Measurements from ENCODE around the gene TMEM145. TPM values are rescaled to one million over a fixed set of nuclear protein-coding genes. Genes with fewer than 3 reads are reported as not detected.
A peak's percentile ranks its signal among the peaks of the same experiment; 100 is the strongest.

Gene TMEM145
- total RNA-seq, 1 donor from 2014 or later = 1.4 TPM

- DNase-seq (ENCODE audit: low spot score) = peak; percentile 52
Observed at GRCh38 chr19:42277821-42278451, 35.2 kb upstream of the TMEM145 start.

DNA sequence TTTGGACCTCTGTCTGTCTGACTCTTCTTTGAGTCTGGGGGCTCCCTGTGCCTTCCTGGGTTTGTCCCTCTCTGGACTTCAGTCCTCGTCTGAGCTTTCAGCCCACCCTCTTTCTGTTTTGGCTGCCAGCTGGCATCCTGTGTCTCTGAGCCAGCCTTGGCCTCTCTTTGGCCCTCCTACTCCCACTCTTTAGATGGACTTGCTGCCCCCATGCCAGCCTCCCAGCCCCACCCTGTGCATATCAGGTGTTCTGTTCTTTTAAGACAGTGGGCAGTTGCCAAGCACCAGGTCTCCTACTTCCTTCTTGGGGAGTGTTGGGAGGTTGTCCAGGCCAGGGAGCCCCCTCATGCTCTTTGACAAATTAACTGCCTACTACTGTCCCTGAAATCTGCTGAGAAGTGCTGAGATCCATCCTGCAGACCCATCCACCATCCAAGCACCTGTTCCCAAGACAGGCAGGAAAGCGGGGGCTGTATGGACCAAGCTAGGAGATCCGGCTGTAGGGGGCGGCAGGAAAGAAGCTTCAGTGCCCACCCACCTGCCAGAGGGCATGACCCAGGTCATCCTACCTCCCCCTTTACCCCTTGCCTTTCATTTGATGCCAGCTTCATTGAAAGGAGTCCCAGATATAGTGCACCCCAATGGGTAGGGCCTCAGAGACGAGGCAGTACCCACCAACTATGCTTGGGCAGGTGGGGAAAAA, 34.5 kb upstream of the TMEM145 start:
- DNase-seq (ENCODE audit: low spot score) = peak; percentile 44

DNA sequence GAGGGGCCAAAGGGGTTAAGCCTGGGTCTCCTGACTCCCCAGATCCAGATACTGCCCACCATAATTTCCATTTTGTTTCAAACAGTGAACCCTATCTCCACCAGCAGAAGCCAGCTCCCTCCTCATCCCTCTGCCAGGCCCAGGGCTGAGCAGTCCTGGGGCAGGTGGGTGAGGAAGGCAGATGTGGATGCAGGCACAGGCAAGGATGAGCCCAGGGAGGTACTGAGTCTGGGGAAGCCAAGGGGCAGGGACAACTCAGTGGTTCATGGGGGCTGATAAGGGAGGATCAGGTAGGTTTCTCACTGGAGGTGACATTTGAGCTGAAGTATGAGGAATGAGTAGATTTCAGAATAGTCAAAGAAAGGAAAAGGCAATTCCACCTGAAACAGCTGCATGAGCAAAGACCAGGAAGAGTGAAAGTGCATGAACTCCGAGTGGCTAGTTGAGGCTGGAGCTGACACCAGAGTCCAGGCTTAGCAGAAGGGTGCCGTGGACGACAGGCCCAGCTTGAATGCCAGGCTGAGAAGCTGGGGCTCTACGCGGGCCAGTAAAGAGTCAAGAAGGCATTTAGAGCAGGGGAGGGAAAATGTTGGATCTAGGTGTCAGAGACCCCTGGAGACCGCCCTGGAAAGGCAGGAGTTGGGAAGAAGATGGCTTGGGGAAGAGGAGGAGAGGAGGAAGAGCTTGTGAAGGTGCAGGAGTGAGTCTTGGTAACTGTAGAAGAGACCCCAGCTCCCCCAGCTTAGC, 33.8 kb upstream of the TMEM145 start:
- peak; percentile 44 for DNase-seq (ENCODE audit: low spot score)

DNA sequence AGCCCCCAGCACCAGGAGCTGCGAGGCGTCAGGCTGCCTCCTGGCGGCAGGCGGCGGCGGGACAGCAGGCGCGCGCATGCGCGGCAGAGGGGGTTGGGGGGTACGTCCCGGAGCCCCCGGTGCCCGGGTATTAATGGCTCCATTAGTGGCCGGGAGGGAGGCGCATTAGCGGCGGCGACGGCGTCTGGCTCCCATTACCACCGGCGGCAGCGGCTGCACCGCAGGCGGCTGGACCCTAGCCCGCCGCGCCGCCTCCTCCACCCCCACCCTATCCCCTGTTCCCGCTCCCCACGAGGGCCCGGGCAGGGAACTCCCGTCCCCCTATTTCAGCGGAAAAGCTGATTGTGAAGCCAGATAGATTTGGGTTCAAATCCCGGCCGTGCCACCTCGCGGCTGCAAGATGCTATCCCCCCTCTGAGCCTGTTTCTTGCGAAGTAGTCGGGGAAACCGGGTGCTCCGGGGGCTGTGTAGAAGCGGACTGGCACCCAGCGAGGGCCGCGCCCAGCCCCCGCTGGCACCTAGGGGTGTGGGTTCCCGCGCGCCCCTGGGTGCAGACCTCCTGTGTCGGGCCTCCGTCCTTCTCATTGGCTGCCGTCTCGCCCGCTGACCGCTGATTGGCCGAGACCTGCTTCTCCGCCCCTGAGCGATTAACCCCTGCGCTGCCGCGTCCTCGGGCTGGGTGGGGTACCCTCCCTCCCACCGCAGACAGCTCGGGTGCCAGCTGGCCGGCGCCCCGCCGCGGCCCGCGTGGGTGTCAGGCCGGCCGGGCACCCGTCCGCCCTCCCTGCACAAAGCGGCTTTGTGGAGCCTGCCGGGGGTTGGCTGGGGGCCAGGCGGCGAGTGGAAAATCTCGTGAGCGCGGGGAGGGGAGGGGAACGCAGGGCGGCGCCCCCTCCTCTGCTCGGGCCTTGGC, 33.0 kb upstream of the TMEM145 start:
- peak; percentile 94 for DNase-seq (ENCODE audit: low spot score)

DNA sequence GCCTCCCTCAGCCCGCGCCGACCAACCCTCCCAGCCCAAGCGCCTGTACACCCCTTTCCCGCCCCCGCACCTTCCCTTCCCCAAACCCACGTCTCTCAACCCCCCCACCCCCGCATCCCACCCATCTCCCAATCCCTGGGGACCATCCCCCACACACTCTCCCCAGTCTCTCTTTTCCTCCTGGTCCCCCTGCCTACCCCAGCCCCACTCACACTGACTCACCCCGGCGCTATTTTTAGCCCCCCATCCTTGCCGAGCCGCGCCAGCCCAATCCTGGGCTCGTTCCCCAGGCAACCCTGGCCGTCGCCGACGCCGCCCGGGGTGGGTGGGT, 32.3 kb upstream of the TMEM145 start:
- DNase-seq (ENCODE audit: low spot score) = no peak

DNA sequence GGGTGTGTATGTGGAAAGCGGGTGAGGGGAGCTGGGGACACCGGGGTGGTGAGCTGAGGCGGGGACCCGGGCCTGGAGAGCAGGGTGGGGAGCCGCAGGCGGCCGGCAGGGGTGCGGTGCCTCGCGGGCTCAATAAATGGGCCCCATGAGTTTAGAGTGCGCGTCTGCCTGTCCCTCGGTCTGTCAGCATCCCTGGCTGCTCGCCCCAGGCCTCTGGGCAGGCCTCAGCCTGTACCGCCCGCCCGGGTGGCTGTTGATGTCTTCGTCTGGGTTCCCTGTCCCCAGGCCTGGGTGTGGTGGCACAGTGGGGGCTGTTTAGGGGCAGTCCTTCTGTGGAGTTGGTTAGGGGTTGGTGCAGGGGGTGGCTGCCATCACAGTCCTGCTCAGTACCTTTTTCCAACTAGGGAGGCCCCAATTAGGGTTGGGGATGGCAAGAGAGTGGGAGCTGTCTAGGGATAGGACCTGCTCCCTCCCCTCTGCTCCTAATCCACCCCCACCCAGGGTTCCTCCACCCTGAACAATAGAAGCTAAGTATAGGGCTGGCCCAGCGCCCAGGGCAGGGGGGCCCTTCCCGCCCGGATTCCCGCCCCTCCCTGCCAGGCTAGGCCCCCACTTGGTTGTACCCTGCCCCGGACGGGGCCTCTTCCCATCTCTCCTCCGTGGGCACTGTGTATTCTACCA, 31.8 kb upstream of the TMEM145 start:
- DNase-seq (ENCODE audit: low spot score) = peak; percentile 84

DNA sequence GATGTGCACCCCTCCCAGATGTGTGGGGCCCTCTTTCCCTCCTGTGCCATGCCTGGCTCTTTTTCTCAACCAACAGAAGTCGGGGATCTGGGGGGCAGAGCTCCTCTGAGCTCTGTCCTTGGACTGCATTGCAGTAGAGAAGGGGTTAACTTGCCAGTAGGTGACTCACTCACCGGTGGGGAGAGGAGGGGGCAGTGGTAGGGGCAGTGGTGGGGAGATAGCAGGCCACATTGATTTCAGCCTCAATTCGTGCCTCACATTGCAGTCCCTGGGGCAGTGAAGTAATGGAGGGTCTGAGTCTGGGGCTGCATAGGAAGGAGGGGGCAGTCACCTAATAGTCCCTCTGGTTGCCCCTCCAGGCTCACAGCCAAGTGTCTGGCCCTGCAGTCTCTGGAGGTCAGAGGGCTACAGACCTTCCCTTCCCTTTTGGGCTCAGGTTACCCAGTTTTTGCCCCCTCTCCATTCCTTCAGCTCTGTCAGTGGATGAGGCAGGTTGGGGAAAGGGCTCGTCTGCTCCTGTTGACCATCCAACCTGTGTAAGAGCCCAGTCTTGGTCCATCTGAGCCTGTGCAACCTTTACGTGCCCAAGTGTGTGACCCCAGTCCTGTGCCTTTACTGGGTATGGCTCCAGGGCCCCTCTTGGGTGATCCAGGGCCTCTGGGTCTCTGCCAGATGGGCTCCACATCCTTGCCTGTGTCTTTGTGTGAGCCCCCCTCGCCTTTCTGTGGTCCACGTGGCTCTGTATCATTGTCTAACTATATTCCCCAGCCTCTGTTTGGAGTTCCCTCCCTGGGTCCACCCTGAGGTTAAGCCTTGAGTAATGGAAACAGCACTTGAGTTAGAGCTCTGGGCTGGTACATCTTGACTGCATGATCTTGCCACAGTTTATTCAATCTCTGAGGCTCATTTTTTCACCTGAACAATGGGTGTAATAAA, 31.0 kb upstream of the TMEM145 start:
- DNase-seq (ENCODE audit: low spot score) = peak; percentile 49

DNA sequence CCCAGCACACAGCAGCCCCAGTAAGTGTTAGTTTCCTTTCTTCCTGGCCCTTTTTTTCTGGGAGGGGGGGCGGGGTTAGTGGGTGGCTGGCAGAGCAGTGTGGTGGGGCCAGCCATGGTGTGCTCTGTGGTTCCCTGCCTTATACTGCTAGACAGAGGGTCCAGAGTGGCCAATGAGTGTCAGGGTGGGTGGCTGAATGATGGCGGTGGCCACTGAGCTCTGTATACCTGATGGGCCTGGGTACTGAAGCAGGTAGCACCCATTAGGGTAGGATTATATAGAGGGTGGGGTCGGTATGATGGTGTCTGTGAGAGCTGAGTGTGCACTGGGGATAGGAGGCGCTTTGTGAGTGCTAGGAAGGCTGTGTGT, 30.3 kb upstream of the TMEM145 start:
- no peak for DNase-seq (ENCODE audit: low spot score)

GRCh38 chr19:42283188-42284065, 29.7 kb upstream of the TMEM145 start:
- DNase-seq (ENCODE audit: low spot score) = peak; percentile 96

GRCh38 chr19:42284066-42284501, 29.0 kb upstream of the TMEM145 start:
- DNase-seq (ENCODE audit: low spot score) = peak; percentile 84

DNA sequence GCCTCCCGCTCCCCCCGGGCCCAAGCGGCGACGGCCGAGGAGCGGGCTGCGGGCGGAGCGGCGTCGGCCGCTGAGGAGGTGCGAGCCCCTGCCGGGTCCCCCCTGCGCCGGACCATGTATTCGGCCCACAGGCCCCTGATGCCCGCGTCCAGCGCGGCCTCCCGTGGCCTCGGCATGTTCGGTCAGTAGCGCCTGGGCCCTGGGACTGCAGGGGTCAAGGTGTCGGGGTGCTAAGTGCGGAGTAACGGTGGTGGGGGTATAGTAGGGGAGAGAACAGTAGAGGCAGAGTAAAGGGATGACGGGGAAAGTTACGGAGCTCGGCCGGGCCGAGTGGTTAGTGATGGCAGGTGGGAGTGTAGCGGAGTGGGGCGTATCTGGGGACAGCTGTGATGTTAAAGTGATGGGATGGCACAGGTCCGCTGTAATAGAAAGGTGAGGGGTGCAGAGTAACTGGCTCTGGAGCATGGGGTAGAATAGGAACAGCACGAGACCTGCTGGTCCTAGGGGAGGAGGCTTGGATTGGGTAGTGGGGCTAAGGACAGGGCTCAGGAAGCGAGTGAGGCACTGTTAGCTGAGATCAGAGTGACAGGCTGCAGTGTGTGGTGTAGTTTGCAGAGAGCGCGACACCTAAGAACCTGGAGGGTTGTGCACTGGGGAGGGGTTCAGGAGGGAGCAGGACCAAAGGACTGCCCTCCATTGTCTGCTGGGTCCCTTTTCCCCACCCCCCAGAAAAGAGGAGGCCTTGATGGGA, 28.3 kb upstream of the TMEM145 start:
- DNase-seq (ENCODE audit: low spot score) = peak; percentile 65

GRCh38 chr19:42285541-42285941, 27.6 kb upstream of the TMEM145 start:
- peak; percentile 47 for DNase-seq (ENCODE audit: low spot score)

- DNase-seq (ENCODE audit: low spot score) = peak; percentile 48
Observed at GRCh38 chr19:42285988-42286348, 27.1 kb upstream of the TMEM145 start.

- peak; percentile 62 for DNase-seq (ENCODE audit: low spot score)
Observed at GRCh38 chr19:42286349-42287016, 26.6 kb upstream of the TMEM145 start.

DNA sequence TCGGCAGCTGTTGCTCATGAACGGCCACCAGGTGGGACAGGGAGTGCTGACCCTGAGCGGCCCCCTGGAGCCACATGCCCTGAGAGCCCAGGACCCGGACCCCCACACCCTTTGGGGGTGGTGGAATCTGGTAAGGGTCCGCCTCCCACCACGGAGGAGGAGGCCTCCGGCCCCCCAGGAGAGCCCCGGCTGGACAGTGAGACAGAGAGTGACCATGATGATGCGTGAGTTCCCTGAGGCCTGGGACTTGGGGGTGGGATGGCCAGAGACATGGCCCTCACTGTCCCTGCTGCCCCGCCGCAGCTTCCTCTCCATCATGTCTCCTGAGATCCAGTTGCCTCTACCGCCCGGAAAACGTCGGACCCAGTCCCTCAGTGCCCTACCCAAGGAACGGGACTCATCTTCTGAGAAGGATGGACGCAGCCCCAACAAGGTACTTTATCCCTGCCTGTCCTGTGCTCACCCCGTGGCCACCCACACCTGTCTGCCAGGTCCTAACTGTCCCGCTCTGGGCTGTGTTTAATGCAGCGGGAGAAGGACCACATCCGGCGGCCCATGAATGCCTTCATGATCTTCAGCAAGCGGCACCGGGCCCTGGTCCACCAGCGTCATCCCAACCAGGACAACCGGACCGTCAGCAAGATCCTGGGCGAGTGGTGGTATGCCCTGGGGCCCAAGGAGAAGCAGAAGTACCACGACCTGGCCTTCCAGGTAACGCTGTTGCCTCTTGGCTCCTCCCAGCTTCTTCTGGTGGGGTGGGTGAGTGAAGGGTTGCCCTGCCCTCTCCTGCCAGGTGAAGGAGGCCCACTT, 25.9 kb upstream of the TMEM145 start:
- DNase-seq (ENCODE audit: low spot score) = peak; percentile 50

- DNase-seq (ENCODE audit: low spot score) = peak; percentile 46
Observed at GRCh38 chr19:42287827-42288107, 25.3 kb upstream of the TMEM145 start.

DNA sequence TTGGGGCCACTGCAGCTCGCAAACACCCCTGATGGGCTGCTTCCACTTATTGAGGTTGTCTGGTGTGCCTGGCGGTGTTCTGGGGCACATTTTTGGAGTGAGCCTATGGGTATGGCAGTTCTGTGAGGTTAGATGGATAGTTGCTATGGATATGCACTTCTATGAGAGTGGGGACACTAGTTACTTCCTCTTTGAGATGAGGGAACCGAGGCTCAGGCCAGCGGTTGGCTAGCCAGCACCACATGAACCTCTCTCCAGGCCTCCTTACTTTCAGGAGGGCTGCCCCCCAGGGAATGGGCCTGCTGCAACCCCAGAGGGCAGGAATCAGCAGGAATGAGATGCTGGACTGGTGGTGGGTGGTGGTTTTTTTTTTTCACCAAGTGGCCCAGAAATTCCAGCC, 24.7 kb upstream of the TMEM145 start:
- no peak for DNase-seq (ENCODE audit: low spot score)
